HTERT RPE-1 (cell line): ENCODE measurements around the gene L3MBTL2.

Source experiments
- in situ Hi-C: fragments of 300-500 bp; cut with MboI; formaldehyde crosslinking; loops from 4 replicates; pipeline ENCODE4 v1.14.3; 2020; ENCODE audit warnings: low sequenced_read_pairs

Gene L3MBTL2

GRCh38 chr22:41206719-41207118 is 1.6 kb downstream of the L3MBTL2 start:
- in situ Hi-C loops: no loop called here

- in situ Hi-C loops: no loop called here
These were observed 10.3 kb downstream of the L3MBTL2 start for GRCh38 chr22:41215409-41215808.

DNA sequence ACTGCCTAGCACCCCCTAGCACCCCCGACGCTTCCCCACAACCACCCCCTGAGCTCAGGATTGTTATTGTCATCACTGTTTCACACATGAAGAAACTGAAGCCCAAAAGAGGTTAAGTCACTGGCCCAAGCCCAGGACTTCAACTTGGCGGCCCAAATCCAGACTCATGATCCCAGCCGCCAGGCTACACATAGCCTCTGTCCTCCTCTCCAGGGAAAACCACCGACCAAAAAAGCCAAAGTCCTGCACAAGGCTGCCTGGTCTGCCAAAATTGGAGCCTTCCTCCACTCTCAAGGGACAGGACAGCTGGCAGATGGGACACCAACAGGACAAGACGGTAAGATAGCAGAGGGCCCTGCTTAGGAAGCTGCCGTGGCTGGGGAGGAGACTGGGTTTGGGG is 10.8 kb downstream of the L3MBTL2 start:
- in situ Hi-C loops: no loop called here

DNA sequence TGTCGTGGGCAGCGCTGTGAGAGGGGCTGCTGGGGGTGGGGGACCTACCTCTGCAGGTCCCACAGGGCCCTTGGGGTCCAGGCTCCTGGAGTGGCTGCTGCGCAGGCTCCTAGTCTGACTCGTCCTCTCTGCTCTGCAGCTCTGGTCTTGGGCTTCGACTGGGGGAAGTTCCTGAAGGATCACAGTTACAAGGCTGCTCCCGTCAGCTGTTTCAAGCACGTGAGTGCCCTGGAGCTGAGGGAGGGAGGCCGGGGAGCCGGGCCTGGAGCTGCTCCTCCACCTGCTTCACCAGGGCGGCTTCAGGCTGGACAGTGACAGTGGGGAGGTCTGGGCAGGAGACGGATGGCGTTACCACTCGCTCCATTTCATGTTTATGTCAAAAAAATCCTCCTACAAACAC is 11.9 kb downstream of the L3MBTL2 start:
- in situ Hi-C loops: no loop called here

DNA sequence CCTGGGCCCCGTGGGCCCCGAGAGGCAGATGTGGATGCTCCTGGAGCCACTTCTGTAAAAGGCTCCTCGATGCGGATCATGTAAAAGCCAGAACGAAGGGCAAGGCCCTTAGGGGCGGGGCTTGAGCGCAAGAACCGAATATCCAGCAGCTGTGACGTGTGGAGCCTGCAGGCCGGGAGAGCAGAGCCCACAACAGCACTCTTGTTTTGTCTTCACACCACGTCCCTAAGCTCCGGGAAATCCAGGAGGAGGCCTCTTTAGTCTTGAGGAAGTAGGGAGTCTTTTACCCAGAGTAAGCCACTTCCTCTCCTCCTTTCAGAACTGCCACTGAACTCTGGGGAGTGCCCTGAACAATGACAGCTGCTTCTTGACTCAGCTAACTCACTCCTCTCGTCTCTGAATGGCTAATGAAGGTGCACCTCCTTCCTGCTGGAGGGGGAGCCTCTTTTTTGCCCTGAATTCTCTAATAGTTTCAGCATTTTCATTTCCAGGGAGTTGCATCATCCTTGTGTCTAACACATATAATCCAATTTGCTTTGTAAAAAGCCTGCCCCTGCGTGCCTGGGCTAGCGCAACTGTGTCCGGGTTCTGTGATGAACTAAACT is 12.5 kb downstream of the L3MBTL2 start:
- in situ Hi-C loops: no loop called here

GRCh38 chr22:41222846-41223507 is 17.9 kb downstream of the L3MBTL2 start:
- in situ Hi-C loops: no loop called here

- in situ Hi-C loops: no loop called here
These were observed 18.4 kb downstream of the L3MBTL2 start for GRCh38 chr22:41223535-41223934.

DNA sequence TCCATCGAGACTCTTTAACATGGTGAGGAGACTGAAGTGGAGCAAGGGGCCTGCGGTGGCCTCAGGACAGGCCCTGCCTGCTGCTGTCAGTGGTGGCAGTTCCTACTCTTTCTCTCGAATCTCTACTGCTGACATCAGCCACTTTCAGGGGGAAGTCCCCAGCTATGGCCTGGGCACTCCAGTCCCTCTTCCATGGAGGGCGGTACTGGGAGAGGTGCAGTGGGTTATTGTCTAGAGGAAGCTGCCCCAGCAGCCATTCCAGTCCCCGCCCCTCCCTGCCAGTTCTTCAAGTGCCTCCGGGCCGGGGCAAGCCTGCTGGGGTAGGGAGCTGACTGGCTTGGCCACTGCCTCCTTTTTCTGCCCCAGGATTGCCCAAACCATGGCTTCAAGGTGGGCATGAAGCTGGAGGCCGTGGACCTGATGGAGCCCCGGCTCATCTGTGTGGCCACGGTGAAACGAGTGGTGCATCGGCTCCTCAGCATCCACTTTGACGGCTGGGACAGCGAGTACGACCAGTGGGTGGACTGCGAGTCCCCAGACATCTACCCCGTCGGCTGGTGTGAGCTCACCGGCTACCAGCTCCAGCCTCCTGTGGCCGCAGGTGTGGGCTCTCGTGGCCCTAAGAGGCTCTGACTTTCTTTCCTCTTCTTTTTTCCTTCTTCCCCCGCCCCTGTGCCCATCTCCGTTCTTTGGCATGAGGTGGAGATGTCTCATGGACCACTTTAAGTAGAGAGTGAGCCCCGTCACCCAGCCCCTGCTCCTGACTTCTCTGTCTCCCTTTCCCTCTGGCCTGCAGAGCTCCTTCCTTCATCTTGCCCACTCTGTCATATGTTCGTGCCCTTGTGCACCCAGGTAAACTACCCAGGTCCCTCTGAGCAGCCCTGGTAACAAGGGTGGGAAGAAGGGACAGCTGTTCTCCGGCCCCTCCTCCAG is 21.9 kb downstream of the L3MBTL2 start:
- in situ Hi-C loops: no loop called here

DNA sequence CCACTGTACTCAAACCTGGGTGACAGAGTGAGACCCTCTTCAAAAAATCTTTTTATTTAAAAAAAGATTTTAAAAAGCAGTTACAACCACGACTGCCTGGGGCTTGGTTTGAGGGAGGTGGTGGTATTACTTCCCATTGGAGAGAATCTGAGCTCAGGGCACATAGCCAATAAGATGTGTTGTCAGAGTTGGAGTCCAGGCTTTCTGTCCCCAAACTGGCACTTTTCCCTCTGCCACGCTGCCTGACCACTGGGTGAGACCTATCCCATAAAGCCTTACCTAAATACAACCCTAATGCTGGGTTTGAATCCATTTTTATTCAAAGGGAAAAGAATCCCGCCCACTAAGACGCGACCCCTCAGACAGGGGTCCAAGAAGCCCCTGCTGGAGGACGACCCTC is 24.1 kb downstream of the L3MBTL2 start:
- in situ Hi-C loops: no loop called here

GRCh38 chr22:41229730-41230400 is 24.8 kb downstream of the L3MBTL2 start:
- in situ Hi-C loops: no loop called here

GRCh38 chr22:41230401-41230785 is 25.3 kb downstream of the L3MBTL2 start:
- in situ Hi-C loops: no loop called here

DNA sequence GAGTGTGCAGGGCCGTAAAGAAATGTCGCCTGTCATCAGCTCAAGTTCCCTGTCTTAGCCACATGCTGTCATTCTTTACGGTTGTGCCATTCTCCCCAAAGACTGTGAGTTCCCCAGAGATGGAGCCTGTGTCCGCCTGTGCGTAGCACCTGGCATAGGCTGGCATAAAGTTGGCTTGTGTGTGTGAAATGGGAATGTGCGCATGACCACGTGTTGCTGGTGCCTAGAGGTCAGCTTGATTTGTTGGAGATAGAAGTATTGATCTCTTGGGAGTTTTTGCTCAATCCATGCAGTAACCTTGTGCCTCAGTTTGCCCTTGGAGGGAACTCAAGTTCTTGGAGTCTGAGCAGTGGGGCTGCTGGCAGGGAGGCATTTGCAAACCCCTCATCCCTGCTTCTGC is 26.3 kb downstream of the L3MBTL2 start:
- in situ Hi-C loops: no loop called here

DNA sequence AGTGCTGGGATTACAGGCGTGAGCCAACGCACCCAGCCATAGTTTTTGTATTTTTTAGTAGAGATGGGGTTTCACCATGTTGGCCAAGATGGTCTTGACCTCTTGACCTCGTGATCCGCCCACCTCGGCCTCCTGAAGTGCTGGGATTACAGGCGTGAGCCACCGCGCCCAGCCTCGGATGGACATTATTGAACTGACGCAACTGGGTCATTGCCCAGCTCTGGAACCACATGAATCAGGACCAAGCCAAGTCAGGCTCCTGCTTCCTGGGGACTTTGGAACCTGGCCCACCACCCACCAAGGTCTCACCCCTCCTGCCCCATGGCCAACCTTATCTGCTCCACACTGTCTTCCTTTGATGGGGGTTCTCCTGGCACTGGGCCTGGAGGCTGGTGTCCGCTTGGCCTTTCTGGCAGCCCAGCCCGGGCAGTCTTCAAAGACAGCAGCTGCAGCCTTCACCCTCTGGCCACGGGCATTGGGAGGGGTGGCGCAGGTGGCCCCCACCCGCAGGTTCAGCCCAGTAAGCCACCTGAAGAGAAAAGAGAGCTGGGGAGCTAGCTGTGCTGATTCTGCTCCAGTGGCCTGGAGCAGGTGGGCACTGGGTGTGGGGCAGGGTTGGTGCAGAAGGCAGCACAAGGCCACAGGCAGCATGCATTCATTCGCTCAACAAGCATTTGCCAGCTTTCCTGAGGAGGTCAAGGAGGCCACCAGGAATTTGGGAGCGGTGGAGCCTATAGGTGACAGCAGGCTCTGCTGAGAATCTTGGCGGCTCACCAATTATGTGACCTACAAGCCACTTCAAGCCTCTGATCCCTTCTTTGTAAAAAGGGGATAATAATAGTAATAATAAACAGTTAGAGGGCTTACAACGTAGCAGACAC is 29.9 kb downstream of the L3MBTL2 start:
- in situ Hi-C loops: no loop called here

- in situ Hi-C loops: no loop called here
These were observed 32.1 kb downstream of the L3MBTL2 start for GRCh38 chr22:41237036-41237706.

DNA sequence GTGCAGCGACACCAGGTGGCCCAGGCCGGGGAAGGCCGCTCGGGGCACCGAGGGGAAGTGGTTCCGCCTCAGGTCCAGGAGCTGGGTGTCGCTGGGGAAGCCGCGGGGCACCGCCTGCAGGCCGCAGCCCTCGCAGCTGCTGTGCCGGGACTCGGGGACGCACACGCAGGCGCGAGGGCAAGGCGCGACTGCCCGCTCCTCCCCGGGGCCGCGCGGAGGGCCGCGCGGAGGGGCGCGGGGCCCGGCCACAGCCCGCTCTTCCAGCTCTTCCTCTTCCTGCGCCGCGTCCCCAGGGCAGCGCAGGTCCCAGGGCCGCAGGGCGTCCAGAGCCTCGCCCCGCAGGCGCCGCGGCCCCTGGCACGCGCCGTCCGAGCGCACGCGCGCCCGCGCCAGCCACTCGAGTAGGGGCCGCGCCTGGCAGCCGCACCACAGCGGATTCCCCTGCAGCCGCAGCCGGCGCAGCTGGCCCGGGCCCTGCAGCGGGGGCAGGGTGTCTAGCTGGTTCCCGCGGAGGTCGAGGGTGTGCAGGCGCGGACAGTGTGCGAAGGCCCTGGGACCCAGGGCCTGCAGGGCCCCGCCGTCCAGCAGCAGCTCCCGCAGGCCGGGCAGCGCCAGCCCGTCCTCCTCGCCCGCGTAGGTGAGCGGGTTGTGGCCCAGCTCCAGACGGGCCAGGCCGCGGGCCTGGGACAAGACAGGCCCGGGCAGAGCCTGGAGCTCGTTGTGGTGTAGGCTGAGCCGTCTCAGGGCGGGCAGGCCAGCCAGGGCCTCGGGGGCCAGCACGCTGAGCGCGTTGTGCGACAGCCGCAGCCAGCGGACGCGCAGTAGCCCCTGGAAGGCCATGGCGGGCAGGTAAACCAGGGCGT is 32.8 kb downstream of the L3MBTL2 start:
- in situ Hi-C loops: no loop called here

DNA sequence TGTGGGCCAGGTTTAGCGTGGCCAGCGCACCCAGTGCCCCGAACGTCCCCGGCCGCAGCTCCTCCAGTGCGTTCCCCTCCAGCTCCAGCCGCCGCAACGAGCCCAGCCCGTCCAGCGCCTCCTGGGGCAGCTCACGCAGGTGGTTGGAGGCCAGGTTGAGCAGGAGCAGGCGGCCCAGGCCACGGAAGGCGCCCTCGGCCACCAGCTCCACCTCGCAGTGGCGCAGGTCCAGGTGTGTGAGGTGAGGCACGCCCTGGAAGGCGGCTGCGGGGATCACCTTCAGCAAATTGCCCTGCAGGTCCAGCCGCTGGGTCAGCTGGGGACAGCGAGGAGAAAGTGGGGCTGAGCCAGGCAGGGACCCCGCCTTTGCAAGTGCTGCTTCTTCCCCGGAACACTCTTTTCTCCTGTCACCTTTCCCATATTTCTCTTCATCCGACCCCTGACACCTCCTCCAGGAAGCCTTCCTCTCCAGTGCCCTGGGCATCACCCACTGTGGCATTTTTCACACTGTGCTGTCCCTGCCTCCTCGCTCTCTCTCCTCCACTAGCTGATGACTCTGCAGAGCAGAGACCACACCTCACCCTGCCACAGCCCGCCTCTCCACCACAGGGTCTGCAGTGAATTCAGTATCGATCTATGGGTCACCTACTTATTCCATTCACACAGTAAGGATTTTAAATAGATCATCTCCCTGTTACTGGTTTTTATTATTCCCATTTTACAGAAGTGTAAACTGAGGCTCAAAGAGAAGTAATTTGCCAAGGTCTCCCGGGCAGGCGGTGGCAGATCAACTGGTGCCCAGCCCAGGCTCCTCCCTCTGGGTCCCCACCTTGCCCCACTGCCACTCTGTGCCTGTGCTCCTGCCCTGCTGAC is 33.7 kb downstream of the L3MBTL2 start:
- in situ Hi-C loops: no loop called here

- in situ Hi-C loops: no loop called here
These were observed 34.5 kb downstream of the L3MBTL2 start for GRCh38 chr22:41239443-41240128.
